Endothelial cell of umbilical vein (primary cell): ENCODE measurements around the gene MYO1B. TPM values are rescaled to one million over a fixed set of nuclear protein-coding genes. Genes with fewer than 3 reads are reported as not detected.

Experiments used
- BruUV-seq: library from RNA; stranded (reverse); fragments of 400-500 nt; replicated peaks from 2 replicates; lab custom pipeline; 2021; lab: Mats Ljungman, UMichigan
- CTCF ChIA-PET: fragments of 300-600, 350-600 bp; sonication (Branson Sonifier 250); formaldehyde crosslinking; loops from one replicate; lab custom pipeline; 2021; ENCODE audit warnings: antibody characterized with exemption, inconsistent platforms; lab: Charles Lee
- POLR2A ChIA-PET: fragments of 300-600, 350-600 bp; sonication (Branson Sonifier 250); formaldehyde crosslinking; loops from one replicate; lab custom pipeline; 2021; ENCODE audit warnings: antibody characterized with exemption, inconsistent platforms; lab: Charles Lee
- DNase-seq: peaks from one replicate; pipeline ENCODE4 v3.0.0-alpha.2; 2011; ENCODE audit warnings: low read depth, low spot score
- FAIRE-seq: peaks from 2 replicates; lab custom pipeline; 2011; peaks lifted over from hg19 to GRCh38; lab: Jason Lieb, UNC
- H2AFZ ChIP-seq: 2 replicates; pipeline ENCODE4 v1.6.0; 2012; ENCODE audit warnings: low read depth, low read length, control low read depth, inconsistent platforms
- H3K27ac ChIP-seq: 2 replicates; pipeline ENCODE4 v1.5.1; 2011; ENCODE audit warnings: low read depth, mild to moderate bottlenecking, control low read depth, low read length, moderate library complexity; ENCODE audit not compliant: insufficient read depth
- H3K27me3 ChIP-seq, 2 experiments: 2 replicates each; pipeline versions ENCODE4 v1.6.0 to v1.6.1; 2011; ENCODE audit warnings: low read length in 2 of 2, mixed read lengths in 1 of 2; ENCODE audit not compliant: control insufficient read depth in 2 of 2, insufficient read depth in 2 of 2
- H3K36me3 ChIP-seq, 2 experiments: 2 replicates in 1 of 2; 3 replicates in 1 of 2; pipeline ENCODE4 v1.5.1; 2011; ENCODE audit warnings: low read length in 2 of 2, mild to moderate bottlenecking in 1 of 2, moderate library complexity in 1 of 2; ENCODE audit not compliant: control insufficient read depth in 2 of 2, insufficient read depth in 2 of 2; ENCODE audit errors: extremely low read depth in 1 of 2
- H3K4me1 ChIP-seq: 3 replicates; pipeline ENCODE4 v1.5.1; 2011; ENCODE audit warnings: mild to moderate bottlenecking, low read length; ENCODE audit not compliant: control insufficient read depth, insufficient read depth; ENCODE audit errors: extremely low read depth
- H3K4me2 ChIP-seq: 2 replicates; pipeline ENCODE4 v1.6.1; 2011; ENCODE audit warnings: low read length, control low read depth, mixed read lengths; ENCODE audit not compliant: insufficient read depth
- H3K4me3 ChIP-seq, 3 experiments: fragments of 200-600 bp in 1 of 3; sonication (generic), shearing (Covaris generic) in 1 of 3; replicated peaks in 1 of 3; 2 replicates each; pipeline ENCODE4 v1.5.1; 2011 to 2016; ENCODE audit warnings: control low read depth in 3 of 3, low read length in 3 of 3, mild to moderate bottlenecking in 2 of 3, inconsistent platforms in 1 of 3, low read depth in 1 of 3, moderate library complexity in 1 of 3; ENCODE audit not compliant: insufficient read depth in 1 of 3
- H3K79me2 ChIP-seq: 2 replicates; pipeline ENCODE4 v1.6.0; 2012; ENCODE audit warnings: low read length, inconsistent platforms; ENCODE audit not compliant: control insufficient read depth, insufficient read depth
- H3K9ac ChIP-seq: replicated peaks from 2 replicates; pipeline ENCODE3; 2011; ENCODE audit warnings: low read length, control low read depth; ENCODE audit not compliant: insufficient read depth; ENCODE audit errors: extremely low read depth
- H3K9me1 ChIP-seq: replicated peaks from 3 replicates; pipeline ENCODE4 v1.6.0; 2011; ENCODE audit warnings: mild to moderate bottlenecking, low read length; ENCODE audit not compliant: control insufficient read depth, insufficient read depth; ENCODE audit errors: extremely low read depth
- H3K9me3 ChIP-seq: replicated peaks from 2 replicates; pipeline ENCODE4 v1.5.1; 2012; ENCODE audit warnings: low read length, inconsistent platforms; ENCODE audit not compliant: control insufficient read depth, insufficient read depth
- H4K20me1 ChIP-seq: replicated peaks from 2 replicates; pipeline ENCODE3; 2011; ENCODE audit warnings: mild to moderate bottlenecking, low read length; ENCODE audit not compliant: control insufficient read depth, insufficient read depth; ENCODE audit errors: extremely low read depth
- EZH2 ChIP-seq: IDR thresholded peaks from 2 replicates; pipeline ENCODE4 v1.6.1; 2012; ENCODE audit warnings: borderline replicate concordance, low read depth, mild to moderate bottlenecking, moderate library complexity, low read length, inconsistent platforms; ENCODE audit not compliant: severe bottlenecking
- FOS ChIP-seq: IDR thresholded peaks from 2 replicates; pipeline ENCODE4 v1.6.1; 2011; ENCODE audit warnings: mild to moderate bottlenecking, low read length, moderate library complexity, borderline replicate concordance; ENCODE audit not compliant: insufficient read depth
- GATA2 ChIP-seq: IDR thresholded peaks from 2 replicates; pipeline ENCODE4 v1.7.0; 2011; ENCODE audit warnings: low read depth, mild to moderate bottlenecking, moderate library complexity, mixed read lengths, low read length; ENCODE audit not compliant: insufficient read length, insufficient read depth
- JUN ChIP-seq: IDR thresholded peaks from 2 replicates; pipeline ENCODE4 v1.6.1; 2011; ENCODE audit warnings: borderline replicate concordance, low read depth; ENCODE audit not compliant: insufficient read length, insufficient read depth
- MYC ChIP-seq: IDR thresholded peaks from one replicate; pipeline ENCODE4 v1.6.1; 2011; ENCODE audit warnings: mild to moderate bottlenecking, low read depth, low read length
- POLR2AphosphoS5 ChIP-seq: IDR thresholded peaks from 2 replicates; pipeline ENCODE4 v1.6.1; 2012; ENCODE audit warnings: low read depth, mild to moderate bottlenecking, control low read depth, low read length, moderate library complexity; ENCODE audit not compliant: insufficient read depth
- dilution Hi-C: fragments of 300-500 bp; cut with MboI; formaldehyde crosslinking; loops from one replicate; pipeline ENCODE4 v1.15.0; 2019; ENCODE audit warnings: low sequenced_read_pairs; ENCODE audit not compliant: extremely low pct_ligation_motif_present
- intact Hi-C: fragments of 100-400 bp; cut with micrococcal nuclease; formaldehyde crosslinking; loops from one replicate; pipeline ENCODE4 v1.10.0; 2022
- polyA plus RNA-seq, 4 experiments: library from polyadenylated mRNA; depleted of rRNA in 3 of 4; stranded (reverse) in 3 of 4; unstranded in 1 of 4; fragments of >200 nt; gene quantifications; 2 replicates each; pipeline versions ENCODE4 v1.2.1 to v1.2.3, GENCODE V29; 2011 to 2012; ENCODE audit warnings: missing spikeins in 1 of 4
- total RNA-seq: library from RNA; stranded (reverse); gene quantifications from 2 replicates; pipeline ENCODE4 v1.2.3, GENCODE V29; 2021
- TF ChIP-seq, protein P1 (sequence below): IDR thresholded peaks from 2 replicates; pipeline ENCODE4 v1.6.1; 2011; ENCODE audit not compliant: insufficient read depth, insufficient read length
- TF ChIP-seq, protein P2 (sequence below), 2 donors: IDR thresholded peaks; 1 replicate in 1 of 2; 2 replicates in 1 of 2; pipeline ENCODE4 v1.5.1; 2011; ENCODE audit warnings: low read length in 2 of 2, mild to moderate bottlenecking in 2 of 2, moderate library complexity in 2 of 2, control low read depth in 1 of 2, inconsistent platforms in 1 of 2, low read depth in 1 of 2; ENCODE audit not compliant: insufficient read depth in 1 of 2; ENCODE audit errors: extremely low read depth in 1 of 2

MYO1B gene
- total and polyA plus RNA-seq, 2 donors (not counting 3 experiments of a cell fraction or from before 2014, with no cell fraction given), result 8.7 to 51.1 TPM

DNA sequence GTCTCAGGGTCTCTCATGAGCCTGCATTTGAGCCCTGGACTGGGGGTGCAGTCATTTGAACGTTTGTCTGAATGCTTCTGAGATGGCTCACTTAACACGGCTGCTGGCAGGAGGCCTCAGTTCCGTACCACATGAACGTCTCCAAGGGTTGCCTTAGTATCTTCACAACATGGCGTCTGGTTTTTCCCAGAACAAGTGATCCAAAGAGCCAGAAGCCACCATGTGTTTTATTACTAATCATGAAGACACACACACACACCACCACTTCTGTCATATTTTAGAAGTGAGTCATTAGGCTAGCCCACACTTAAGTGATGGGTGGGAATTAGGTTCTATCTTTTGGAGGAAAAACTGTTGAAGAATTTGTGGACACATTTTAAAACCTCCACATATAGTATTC, 15.0 kb upstream of the MYO1B start:
- no peak for DNase-seq
- no TSS peak for BruUV-seq
- Histone ChIP-seq H3K4me3 (no peak overlapping the region), H2AFZ (no peak overlapping the region), H3K4me1 (no peaks in the 10 kb centered on the region), H3K4me2 (no peak overlapping the region), H3K27ac (no peak overlapping the region), H3K9ac (no peak overlapping the region), H3K27me3 (no peaks in the 10 kb centered on the region), H3K79me2 (no peaks in the 10 kb centered on the region), H4K20me1 (no peaks in the 10 kb centered on the region), H3K9me1 (no peaks in the 10 kb centered on the region), H3K9me3 (no peaks in the 10 kb centered on the region), H3K36me3 (no peaks in the 10 kb centered on the region)
- ChIA-PET CTCF (interaction anchor here (1.2 to 2.3 kb wide), 7 partner anchors 11 to 291 kb away, joined by 3 to 19 read pairs (median 4); no protein-coding TSS in a partner anchor), POLR2A (no interaction called here)
- FAIRE-seq, result no peak
- TF ChIP-seq FOS (no peak), JUN (no peak), EZH2 (no peak), GATA2 (no peak), MYC (no peak)
- TF ChIP-seq, protein P1, sequence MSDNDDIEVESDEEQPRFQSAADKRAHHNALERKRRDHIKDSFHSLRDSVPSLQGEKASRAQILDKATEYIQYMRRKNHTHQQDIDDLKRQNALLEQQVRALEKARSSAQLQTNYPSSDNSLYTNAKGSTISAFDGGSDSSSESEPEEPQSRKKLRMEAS, result no peak
- dilution Hi-C loops (no loop called here), intact Hi-C loops (loop anchor here (5.0 kb wide), 1 partner anchor 292 kb away; no protein-coding TSS in a partner anchor)

DNA sequence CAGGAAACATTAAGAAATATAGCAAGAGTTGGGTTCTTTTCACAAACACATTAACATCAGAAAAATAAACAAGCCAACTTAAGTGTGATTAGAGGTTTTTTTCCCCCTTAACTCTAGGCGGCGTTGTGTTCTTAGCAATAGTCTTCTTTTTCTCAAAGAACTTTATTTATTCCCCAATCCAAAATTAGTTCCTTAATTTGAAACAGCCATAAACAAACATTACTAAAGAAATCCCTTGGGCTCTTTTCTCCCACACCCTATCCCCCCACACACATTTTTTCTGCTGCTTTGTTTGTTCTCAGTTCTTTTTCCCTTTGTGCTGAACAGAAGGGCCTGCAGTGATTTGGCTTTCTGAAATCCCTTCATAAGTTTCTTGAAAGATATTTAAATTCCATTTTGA, 13.2 kb upstream of the MYO1B start:
- Histone ChIP-seq H3K9me1 (no peaks in the 10 kb centered on the region), H3K79me2 (no peaks in the 10 kb centered on the region), H2AFZ (no peak overlapping the region), H3K27ac (no peak overlapping the region), H3K36me3 (no peaks in the 10 kb centered on the region), H4K20me1 (no peaks in the 10 kb centered on the region), H3K4me2 (no peak overlapping the region), H3K4me3 (no peak overlapping the region), H3K9me3 (no peaks in the 10 kb centered on the region), H3K9ac (no peak overlapping the region), H3K4me1 (no peaks in the 10 kb centered on the region), H3K27me3 (no peaks in the 10 kb centered on the region)
- ChIA-PET CTCF (interaction anchor here (1.1 to 2.3 kb wide), 6 partner anchors 13 to 289 kb away, joined by 4 to 19 read pairs (median 6); no protein-coding TSS in a partner anchor), POLR2A (no interaction called here)
- TF ChIP-seq, protein P2, sequence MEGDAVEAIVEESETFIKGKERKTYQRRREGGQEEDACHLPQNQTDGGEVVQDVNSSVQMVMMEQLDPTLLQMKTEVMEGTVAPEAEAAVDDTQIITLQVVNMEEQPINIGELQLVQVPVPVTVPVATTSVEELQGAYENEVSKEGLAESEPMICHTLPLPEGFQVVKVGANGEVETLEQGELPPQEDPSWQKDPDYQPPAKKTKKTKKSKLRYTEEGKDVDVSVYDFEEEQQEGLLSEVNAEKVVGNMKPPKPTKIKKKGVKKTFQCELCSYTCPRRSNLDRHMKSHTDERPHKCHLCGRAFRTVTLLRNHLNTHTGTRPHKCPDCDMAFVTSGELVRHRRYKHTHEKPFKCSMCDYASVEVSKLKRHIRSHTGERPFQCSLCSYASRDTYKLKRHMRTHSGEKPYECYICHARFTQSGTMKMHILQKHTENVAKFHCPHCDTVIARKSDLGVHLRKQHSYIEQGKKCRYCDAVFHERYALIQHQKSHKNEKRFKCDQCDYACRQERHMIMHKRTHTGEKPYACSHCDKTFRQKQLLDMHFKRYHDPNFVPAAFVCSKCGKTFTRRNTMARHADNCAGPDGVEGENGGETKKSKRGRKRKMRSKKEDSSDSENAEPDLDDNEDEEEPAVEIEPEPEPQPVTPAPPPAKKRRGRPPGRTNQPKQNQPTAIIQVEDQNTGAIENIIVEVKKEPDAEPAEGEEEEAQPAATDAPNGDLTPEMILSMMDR (IDR thresholded peaks at IDR 0.05; ENCODE audit: extremely low read depth in 1 of 2, insufficient read depth in 1 of 2, low read depth in 1 of 2, low read length in 2 of 2), result peak; percentile 9 to 12
- TF ChIP-seq POLR2AphosphoS5, result no peak
- BruUV-seq, result no TSS peak
- dilution Hi-C loops (no loop called here), intact Hi-C loops (loop anchor here (1.0 to 5.0 kb wide), 2 partner anchors 269 to 290 kb away; no protein-coding TSS in a partner anchor)
- no peak for DNase-seq
- FAIRE-seq, result peak; percentile 18
